ENCODE results near the gene FBH1.

FBH1 gene

GRCh38 chr10:5951167-5951711 is 61.2 kb downstream of the FBH1 start:
- no peaks in the 10 kb centered on the region for H3K9me3 ChIP-seq
- no peak for DNase-seq
- H3K36me3 ChIP-seq, result no peaks in the 10 kb centered on the region
- TF ChIP-seq CTCF (IDR thresholded peaks at IDR 0.05; ENCODE audit: low read depth, low read length), result no peak
- H3K4me3 ChIP-seq (ENCODE audit: low read depth, low read length), result no peak overlapping the region
- peaks cover 5% of the 10 kb centered on the region; the same call in 1 of the 2 replicates for H3K27me3 ChIP-seq
- H3K4me1 ChIP-seq, result no peaks in the 10 kb centered on the region

- Histone ChIP-seq H3K4me1 (no peaks in the 10 kb centered on the region), H3K36me3 (no peaks in the 10 kb centered on the region), H3K9me3 (no peaks in the 10 kb centered on the region), H3K27me3 (peaks cover 5% of the 10 kb centered on the region; the same call in 1 of the 2 replicates), H3K4me3 (ENCODE audit: low read depth, low read length) (no peak overlapping the region)
- DNase-seq, result no peak
- no peak for TF ChIP-seq CTCF (IDR thresholded peaks at IDR 0.05; ENCODE audit: low read depth, low read length)
Measured at GRCh38 chr10:5951721-5952407, 61.8 kb downstream of the FBH1 start.

- TF ChIP-seq CTCF (IDR thresholded peaks at IDR 0.05; ENCODE audit: low read depth, low read length), result no peak
- no peak overlapping the region for H3K4me3 ChIP-seq (ENCODE audit: low read depth, low read length)
- no peaks in the 10 kb centered on the region for H3K9me3 ChIP-seq
- H3K36me3 ChIP-seq, result no peaks in the 10 kb centered on the region
- peaks cover 5% of the 10 kb centered on the region; the same call in 1 of the 2 replicates for H3K27me3 ChIP-seq
- no peaks in the 10 kb centered on the region for H3K4me1 ChIP-seq
- DNase-seq, result no peak
Measured at GRCh38 chr10:5952731-5953385, 62.8 kb downstream of the FBH1 start.

- Histone ChIP-seq H3K9me3 (no peaks in the 10 kb centered on the region), H3K4me1 (no peaks in the 10 kb centered on the region), H3K27me3 (peaks cover 5% of the 10 kb centered on the region; the same call in 1 of the 2 replicates), H3K4me3 (ENCODE audit: low read depth, low read length) (no peak overlapping the region), H3K36me3 (no peaks in the 10 kb centered on the region)
- TF ChIP-seq CTCF (IDR thresholded peaks at IDR 0.05; ENCODE audit: low read depth, low read length), result no peak
- no peak for DNase-seq
Measured at GRCh38 chr10:5953676-5954075, 63.6 kb downstream of the FBH1 start.

- no peaks in the 10 kb centered on the region for H3K4me1 ChIP-seq
- no peak for DNase-seq
- H3K9me3 ChIP-seq, result no peaks in the 10 kb centered on the region
- no peaks in the 10 kb centered on the region; the same call in 1 of the 2 replicates for H3K27me3 ChIP-seq
- no peak overlapping the region for H3K4me3 ChIP-seq (ENCODE audit: low read depth, low read length)
- TF ChIP-seq CTCF (IDR thresholded peaks at IDR 0.05; ENCODE audit: low read depth, low read length), result no peak
- H3K36me3 ChIP-seq, result no peaks in the 10 kb centered on the region
Measured at GRCh38 chr10:5956146-5956936, 66.3 kb downstream of the FBH1 start.

Measured in BE2C (cell line).